Measurements from ENCODE around the gene GMDS. TPM values are rescaled to one million over a fixed set of nuclear protein-coding genes. Genes with fewer than 3 reads are reported as not detected.

Gene GMDS
- total and polyA plus RNA-seq, 2 of the 13 experiments (the other 11 are each of a cell fraction or from before 2014, with no cell fraction given) = 64.4 to 112 TPM

DNA sequence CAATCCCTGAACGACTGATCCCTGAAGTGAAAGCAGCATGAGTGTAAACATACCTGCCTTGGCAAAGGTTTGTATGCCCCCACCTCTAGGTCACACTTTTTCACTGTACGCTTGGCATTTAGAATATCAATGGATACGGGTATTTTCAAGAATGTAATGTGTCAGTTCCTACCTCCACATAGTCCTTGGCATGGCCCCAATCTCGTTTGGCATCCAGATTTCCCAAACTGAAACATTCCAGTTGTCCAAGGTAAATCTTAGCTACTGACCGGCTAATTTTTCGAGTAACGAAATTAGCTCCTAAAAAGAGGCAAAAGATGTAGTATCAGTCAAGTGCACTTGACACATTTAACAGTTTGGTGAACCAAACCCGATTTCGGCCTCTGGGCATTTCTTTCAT is 315.5 kb downstream of the GMDS start:
- 99% methylated on average over 9 of the region's 9 CpGs for WGBS (ENCODE audit: low lambda C conversion rate)
- Histone ChIP-seq H3K79me2 (ENCODE audit: insufficient read depth, low read length) (no peaks in the 10 kb centered on the region), H3K9me3 (ENCODE audit: low read length) (no peaks in the 10 kb centered on the region), H3K4me1 (ENCODE audit: insufficient read depth, low read length) (no peaks in the 10 kb centered on the region), H3K27ac (ENCODE audit: extremely low read length, insufficient read depth, low read length) (no peak overlapping the region), H3K9ac (ENCODE audit: insufficient read depth, low read depth, low read length) (no peak overlapping the region), H3K4me2 (ENCODE audit: low read depth, low read length) (no peak overlapping the region), H2AFZ (ENCODE audit: low read length) (no peak overlapping the region), H3K36me3 (replicated peaks in 1 of 2; ENCODE audit: control insufficient read depth in 1 of 2, insufficient read depth in 2 of 2, low read length in 2 of 2) (peaks cover 4 to 40% of the 10 kb centered on the region in 2 experiments), H3K27me3 (ENCODE audit: control insufficient read depth in 1 of 2, insufficient read depth in 2 of 2, low read length in 2 of 2) (no peaks in the 10 kb centered on the region), H4K20me1 (ENCODE audit: insufficient read depth, low read length) (no peaks in the 10 kb centered on the region), H3K4me3 (replicated peaks in 1 of 3; ENCODE audit: insufficient read depth in 1 of 3, low read depth in 2 of 3, low read length in 3 of 3) (no peak overlapping the region)
- peak; percentile 19 for TF ChIP-seq RBM22 (optimal IDR thresholded peaks at IDR 0.05; ENCODE audit: low read length)
- TF ChIP-seq REXO4 (CRISPR knock-in tag; IDR thresholded peaks at IDR 0.05; ENCODE audit: borderline replicate concordance) = no peak
- ChIA-PET CTCF (ENCODE audit: low intra/inter-chr PET ratio, low total read pairs) (no interaction called here), POLR2A (no interaction called here)
- in situ Hi-C loops (cut with HindIII; ENCODE audit: extremely low pct_ligation_motif_present, low pct_unique_long_range_greater_than_20kb) = no loop called here
- FAIRE-seq (no peak), DNase-seq (ENCODE audit: low spot score) (no peak), ATAC-seq (no peak)
- no TSS peak for BruUV-seq (replicated peaks)
- intact Hi-C loops (cut with micrococcal nuclease; ENCODE audit: unreplicated experiment) = no loop called here

DNA sequence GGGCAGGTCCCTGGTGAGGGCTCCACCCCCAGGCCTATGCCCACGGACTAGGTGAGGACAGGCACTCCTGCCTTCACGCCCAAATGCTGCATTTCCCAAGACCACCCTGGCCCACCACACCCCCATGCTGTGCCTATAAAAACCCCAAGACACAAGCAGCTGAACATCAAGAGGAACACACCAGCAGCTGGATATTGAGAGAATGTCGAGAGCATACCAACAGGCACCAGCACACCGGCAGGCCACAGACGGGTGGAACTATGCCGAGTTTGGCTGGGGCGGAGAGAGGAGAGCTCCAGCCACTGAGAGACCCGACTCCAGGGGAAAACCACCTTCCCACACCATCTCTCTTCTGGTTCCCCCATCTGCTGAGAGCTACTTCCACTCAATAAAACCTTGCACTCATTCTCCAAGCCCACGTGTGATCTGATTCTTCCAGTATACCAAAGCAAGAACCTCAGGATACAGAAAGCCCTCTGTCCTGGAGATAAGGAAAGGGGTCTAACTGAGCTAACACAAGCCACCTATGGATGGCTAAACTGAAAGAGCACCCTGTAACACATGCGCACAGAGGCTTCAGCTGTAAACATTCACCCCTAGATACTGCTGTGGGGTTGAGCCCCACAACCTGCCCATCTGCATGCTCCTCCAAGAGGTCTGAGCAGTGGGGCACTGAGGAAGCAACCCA is 319.5 kb downstream of the GMDS start:
- H3K79me2 ChIP-seq (ENCODE audit: insufficient read depth, low read length) = no peaks in the 10 kb centered on the region
- H2AFZ ChIP-seq (ENCODE audit: low read length) = no peak overlapping the region
- no peak overlapping the region for H3K4me3 ChIP-seq (replicated peaks in 1 of 3; ENCODE audit: insufficient read depth in 1 of 3, low read depth in 2 of 3, low read length in 3 of 3)
- ChIA-PET CTCF (ENCODE audit: low intra/inter-chr PET ratio, low total read pairs) (no interaction called here), POLR2A (no interaction called here)
- no peaks in the 10 kb centered on the region for H3K9me3 ChIP-seq (ENCODE audit: low read length)
- H3K27me3 ChIP-seq (ENCODE audit: control insufficient read depth in 1 of 2, insufficient read depth in 2 of 2, low read length in 2 of 2) = no peaks in the 10 kb centered on the region
- no peaks in the 10 kb centered on the region for H3K4me1 ChIP-seq (ENCODE audit: insufficient read depth, low read length)
- WGBS (ENCODE audit: low lambda C conversion rate) = 92% methylated on average over 10 of the region's 10 CpGs
- TF ChIP-seq ZNF20 (CRISPR knock-in tag; IDR thresholded peaks at IDR 0.05) (no peak), CENPT (CRISPR knock-in tag; IDR thresholded peaks at IDR 0.05; ENCODE audit: low read depth) (no peak), KAT8 (CRISPR knock-in tag; IDR thresholded peaks at IDR 0.05) (no peak), RBM22 (optimal IDR thresholded peaks at IDR 0.05; ENCODE audit: low read length) (peak; percentile 52), HNRNPH1 (optimal IDR thresholded peaks at IDR 0.05; ENCODE audit: low read depth, low read length) (no peak), ZNF775 (CRISPR knock-in tag; IDR thresholded peaks at IDR 0.05; ENCODE audit: borderline replicate concordance) (no peak), ZNF567 (CRISPR knock-in tag; IDR thresholded peaks at IDR 0.05; ENCODE audit: borderline replicate concordance) (no peak), TEAD3 (CRISPR knock-in tag; optimal IDR thresholded peaks at IDR 0.05; ENCODE audit: borderline replicate concordance) (no peak)
- intact Hi-C loops (cut with micrococcal nuclease; ENCODE audit: unreplicated experiment) = no loop called here
- H3K4me2 ChIP-seq (ENCODE audit: low read depth, low read length) = no peak overlapping the region
- no peaks in the 10 kb centered on the region for H4K20me1 ChIP-seq (ENCODE audit: insufficient read depth, low read length)
- BruUV-seq (replicated peaks) = no TSS peak
- in situ Hi-C loops (cut with HindIII; ENCODE audit: extremely low pct_ligation_motif_present, low pct_unique_long_range_greater_than_20kb) = no loop called here
- H3K27ac ChIP-seq (ENCODE audit: extremely low read length, insufficient read depth, low read length) = no peak overlapping the region
- peaks cover 5 to 49% of the 10 kb centered on the region in 2 experiments for H3K36me3 ChIP-seq (replicated peaks in 1 of 2; ENCODE audit: control insufficient read depth in 1 of 2, insufficient read depth in 2 of 2, low read length in 2 of 2)
- FAIRE-seq (no peak), ATAC-seq (peak; percentile 26; the same call in 2 of the 3 replicates), DNase-seq (ENCODE audit: low spot score) (no peak)
- no peak overlapping the region for H3K9ac ChIP-seq (ENCODE audit: insufficient read depth, low read depth, low read length)
